SK-N-DZ (cell line): ENCODE measurements around the gene CUX1.
"Not testable (repeated sequence)": the region's sequence is repeated elsewhere in the genome, so short reads cannot be mapped to it uniquely, and the experiment has no call there.

ENCODE experiments used
- DNase-seq: peaks from one replicate; pipeline ENCODE4 v3.0.0-alpha.2; 2015; ENCODE audit warnings: low spot score

CUX1 gene

DNA sequence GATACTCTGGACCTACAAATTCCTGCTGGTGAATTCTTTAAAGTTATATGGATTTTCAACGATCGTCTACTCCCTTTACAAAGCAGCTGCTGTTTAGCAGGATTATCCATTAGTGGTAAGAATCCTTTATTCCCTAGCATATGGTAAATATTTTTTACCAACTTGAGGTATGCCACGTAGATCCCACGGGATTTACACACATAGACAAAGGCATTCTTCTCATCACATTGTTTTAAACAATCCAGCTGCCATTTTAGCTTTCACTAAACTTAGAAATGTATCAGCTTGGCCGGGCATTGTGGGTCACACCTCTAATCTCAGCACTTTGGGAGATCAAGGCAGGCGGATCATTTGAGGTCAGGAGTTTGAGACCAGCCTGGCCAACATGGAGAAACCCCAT is 321.2 kb downstream of the CUX1 start:
- no peak for DNase-seq

DNA sequence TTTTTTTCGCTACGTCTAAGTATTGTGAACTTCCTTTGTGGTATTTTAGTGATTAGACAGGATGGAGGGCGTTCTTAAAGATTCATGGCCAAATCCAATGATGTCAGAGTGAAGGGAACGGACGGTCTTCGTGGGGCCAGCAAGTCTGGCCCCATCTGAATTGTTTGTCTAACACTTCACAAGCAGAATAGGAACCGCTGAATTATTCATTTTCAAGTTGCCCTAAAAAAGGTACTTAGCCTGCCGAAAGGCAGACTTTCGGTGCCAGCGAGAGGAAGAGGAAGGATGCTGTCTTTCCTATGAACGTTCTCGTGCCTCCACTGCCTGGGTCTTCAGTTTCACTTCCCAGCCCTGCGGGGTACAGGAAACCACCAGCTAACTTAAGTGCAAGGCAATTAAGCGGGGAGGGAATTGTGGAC is 323.5 kb downstream of the CUX1 start:
- DNase-seq = no peak

DNA sequence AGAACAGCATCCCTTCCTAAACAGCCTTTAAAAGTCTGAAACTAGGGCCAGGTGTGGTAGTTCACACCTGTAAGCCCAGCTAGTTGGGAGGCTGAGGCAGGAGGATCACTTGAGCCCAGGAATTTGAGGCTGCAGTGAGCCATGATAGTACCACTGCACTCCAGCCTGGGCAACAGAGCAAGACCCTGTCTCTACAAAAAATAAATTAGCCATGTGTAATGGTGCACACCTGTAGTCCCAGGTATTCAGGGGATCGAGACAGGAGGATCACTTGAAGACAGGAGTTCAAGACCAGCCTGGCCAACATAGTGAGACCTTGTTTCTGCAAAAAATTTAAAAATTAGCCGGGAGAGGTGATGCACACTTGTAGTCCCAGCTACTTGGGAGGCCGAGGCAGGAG is 325.0 kb downstream of the CUX1 start:
- not testable (repeated sequence) for DNase-seq

DNA sequence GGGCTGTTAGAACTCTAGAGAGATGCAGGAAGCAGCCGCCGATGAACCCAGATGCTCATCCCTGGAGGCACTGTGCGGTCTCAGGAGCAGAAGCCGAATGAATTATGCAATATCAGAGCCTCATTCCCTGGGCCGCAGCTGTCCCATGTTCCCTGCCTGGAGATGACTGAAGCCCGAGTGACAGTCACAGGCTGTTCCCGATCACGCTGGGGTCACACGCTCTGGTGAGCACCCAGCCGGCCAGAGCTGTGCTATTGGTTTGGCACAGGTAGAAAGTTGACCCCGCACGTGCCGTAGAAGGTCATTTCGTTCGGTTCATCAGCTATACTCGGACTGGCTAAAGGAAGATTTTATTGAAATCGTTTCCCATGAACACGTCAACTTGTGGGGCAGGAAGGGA is 328.7 kb downstream of the CUX1 start:
- no peak for DNase-seq

DNA sequence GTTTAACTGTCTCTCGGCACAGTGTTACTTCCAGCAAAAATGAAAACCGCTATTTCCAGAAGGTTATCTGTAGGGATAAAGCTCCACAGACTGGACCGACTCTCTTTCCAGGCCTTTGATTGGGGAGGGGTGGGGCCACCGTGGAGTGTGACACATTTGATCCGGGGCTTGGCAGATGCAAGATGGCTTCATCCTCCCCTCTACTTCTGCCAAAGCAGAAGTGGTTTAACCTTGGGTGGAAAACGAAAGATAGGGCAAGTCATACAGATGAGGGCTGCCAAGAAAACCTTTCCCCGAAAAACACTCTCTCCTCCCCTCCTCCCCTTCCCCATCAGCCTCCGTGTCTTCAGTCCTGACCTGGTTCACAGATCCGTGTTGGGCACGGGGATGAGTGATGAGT is 329.6 kb downstream of the CUX1 start:
- DNase-seq = no peak

DNA sequence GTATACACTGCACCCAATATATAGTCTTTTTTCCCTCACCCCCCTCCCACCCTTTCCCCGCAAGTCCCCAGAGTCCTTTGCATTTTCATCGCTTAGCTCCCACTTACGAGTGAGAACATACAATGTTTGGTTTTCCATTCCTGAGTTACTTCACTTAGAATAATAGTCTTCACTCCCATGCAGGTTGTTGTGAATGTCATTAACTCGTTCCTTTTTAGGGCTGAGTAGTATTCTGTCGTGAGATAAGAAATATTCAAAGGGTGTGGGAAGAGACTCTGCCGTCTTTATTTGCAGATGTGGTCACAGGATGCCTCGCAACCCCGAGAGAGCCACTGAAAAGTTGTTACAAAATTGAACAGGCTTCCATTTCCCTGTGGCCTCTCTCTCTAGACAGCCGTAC is 331.4 kb downstream of the CUX1 start:
- DNase-seq = no peak

DNA sequence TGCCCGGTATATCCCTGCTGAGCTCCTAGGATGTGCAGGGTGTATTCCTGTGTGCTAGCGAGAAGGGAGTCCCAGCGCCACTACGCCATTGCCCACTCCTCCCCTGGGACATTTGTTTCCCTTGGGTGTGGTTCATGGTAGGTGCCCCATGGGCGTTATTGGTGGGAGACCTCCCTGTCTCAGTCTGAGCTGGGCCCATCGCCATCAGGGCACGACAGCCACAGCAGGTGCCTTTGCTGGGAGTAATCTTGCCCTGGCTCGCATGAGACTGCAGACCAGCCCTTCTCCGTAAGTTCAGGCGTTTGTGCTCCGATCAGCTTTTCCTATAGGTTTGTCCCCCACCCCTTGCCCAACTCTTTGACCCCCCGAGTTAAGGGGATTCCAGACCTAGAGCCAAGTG is 332.0 kb downstream of the CUX1 start:
- no peak for DNase-seq

DNA sequence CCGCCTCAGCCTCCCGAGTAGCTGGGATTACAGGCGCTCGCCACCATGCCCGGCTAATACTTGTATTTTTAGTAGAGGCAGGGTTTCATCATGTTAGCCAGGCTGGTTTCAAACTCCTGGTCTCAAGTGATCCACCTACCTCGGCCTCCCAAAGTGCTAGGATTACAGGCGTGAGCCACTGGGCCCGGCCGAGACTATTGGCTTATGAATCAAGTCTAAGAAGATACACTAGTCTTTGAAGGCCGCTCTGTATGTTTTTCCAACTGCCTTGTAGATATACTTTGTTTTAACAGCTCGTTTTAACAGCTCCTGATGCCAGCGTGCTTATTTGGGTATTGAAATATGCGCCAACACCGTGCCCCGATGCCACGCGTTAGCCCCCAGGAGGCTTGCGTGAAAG is 332.8 kb downstream of the CUX1 start:
- no peak for DNase-seq

DNA sequence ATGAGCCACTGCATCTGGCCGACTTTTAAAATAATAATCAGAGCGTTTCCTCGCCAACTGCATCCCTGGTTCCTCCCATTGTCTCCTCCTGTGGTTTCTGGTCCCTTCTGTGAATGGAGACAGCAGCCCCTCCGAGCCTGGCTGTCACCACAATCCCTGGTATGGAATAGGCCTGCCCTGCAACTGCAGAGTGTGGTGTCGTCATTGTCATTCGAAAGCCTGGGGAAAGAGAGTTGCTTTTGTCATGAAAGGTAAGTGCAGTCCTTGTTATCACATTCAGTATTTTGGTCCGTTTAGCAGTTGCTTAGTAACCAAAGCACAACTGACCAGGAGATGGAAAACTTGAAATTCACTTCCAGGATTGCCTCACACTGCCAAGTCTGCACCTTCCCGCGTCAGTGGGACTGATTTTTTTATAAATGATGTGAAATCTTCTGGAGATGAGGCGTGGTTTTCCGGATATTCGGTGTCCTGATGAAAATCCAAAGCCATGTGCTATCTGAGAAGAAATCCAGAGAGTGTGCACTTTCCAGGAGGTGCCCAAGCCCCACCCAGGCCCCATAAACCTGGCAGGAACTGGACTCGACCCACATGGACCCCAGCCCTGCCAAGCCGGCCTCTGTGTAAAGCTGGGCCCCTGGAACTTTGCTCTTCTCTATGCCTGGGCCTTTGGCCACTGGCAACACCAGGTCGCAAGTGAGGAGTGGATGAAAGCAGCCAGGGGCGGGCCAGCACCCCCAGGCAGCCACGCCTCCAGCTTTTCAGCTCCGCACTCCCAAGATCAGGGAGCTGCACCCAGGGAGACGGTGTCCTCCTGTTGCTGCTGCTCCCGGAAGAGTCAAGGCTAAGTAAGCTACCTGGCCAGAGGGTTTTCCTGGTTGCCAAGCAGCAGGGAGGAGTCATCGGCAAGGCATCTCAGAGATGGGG is 335.5 kb downstream of the CUX1 start:
- DNase-seq = no peak

DNA sequence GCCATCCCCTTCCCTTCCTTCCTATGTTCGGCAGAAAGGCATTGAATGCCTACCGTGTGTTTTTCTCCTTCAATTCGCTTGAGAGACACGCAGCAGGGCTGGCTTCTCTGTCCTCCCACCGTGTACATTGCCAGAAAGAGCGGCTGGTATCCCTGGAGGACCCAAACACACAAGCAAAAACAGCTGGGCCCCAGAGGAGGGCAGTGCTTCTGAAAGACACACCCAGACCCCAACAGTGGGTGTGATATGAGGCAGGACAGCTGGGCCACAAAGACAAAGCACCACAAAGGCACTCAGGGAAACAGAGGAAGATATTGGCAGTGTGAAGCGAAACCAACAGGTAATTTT is 336.1 kb downstream of the CUX1 start:
- no peak for DNase-seq

DNA sequence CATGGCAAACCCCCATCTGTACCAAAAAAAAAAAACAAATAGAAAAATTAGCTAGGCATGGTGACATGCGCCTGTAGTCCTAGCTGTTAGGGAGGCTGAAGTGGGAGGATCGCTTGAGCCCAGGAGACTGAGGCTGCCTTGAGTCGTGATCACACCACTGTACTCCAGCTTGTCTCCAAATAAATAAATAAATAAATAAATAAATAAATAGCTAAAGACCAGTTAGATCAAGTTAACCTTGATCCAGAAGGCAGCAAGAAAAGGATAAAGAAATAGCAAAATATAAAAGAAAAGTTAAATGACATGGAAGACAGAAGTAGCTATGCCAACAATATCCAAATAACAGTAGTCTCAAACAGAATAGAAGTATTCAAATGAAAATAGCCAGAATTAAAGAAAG is 337.0 kb downstream of the CUX1 start:
- DNase-seq = no peak

DNA sequence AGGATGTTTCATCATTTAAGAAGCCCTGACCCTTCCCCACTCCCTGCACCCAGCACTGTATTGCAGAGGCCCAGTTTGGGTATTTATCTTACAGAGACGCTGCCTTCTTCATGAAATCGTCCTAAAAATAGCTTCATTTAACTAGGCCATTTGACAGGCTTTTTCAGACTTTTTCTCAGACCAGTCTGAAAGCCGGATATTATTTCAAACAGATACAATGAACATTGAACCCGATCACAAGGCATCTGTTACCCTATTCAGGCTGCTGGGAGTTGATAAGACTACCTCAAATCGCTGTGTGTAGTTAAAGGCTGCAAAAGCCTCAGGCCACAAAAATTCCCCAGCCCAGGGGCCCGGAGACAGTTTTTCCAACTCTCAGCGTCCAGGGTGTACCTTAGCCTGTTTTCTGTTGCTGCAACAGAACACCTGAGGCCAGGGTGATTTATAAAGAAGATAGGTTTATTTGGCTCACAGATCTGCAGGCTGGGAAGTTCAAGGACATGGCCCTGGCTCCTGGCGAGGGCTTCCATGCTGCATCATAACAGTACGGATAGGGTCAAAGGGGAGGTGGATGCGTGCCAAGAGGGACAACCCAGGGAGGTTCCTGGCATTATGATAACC is 338.5 kb downstream of the CUX1 start:
- no peak for DNase-seq

DNA sequence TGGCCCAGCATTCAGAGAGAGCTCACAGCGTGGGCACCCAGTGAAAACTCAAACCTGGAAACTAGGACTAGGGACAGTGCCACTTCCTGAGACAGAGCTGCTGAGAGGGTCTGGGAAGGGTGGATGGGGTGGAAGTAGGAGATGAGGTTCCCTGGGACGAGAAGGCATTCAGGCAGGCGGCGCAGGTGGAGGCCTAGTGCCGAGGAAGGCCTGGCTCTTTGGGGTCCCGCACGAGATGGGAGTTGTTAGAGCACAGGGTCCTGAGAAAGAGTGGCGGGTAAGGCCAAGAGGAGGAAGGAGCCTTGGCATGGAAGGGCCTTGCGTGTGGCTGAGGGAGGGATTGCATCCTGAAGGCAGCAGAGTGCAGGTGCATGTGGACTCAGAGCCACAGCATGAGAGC is 339.4 kb downstream of the CUX1 start:
- no peak for DNase-seq

DNA sequence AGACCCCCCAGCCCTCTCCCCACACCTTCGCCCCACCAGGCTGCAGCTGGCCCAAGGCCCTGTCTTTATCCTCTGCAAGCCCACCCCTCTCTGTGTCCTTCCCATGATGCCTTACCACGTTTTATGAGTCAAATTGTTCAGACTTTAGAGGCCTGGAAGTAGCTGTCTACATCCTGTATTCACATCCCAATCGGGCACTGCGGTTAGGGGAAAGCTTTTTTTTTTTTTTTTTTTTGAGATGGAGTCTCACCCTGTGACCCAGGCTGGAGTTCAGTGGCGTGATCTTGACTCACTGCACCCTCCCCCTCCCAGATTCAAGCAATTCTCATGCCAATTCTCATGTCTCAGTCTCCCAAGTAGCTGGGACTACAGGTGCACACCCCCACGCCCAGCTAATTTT is 347.7 kb downstream of the CUX1 start:
- DNase-seq = no peak

DNA sequence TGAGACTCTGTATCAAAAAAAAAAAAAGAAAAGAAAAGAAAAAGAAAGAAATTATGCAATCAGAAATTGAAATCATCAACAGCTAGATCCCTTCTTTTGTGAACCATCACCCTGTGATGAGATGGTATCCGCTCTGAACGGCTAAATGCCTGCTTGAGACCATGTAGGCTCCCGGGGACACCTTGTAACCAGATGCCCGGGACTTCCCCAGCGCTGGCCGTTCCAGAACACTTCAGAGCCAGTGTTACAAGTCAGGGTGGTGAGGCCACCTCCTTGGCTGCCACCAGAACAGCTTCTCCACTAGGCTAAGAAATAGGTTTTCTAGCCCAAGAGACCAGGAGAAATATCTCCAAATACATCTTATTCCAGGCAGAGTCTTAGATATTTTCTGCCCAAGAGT is 349.8 kb downstream of the CUX1 start:
- no peak for DNase-seq

DNA sequence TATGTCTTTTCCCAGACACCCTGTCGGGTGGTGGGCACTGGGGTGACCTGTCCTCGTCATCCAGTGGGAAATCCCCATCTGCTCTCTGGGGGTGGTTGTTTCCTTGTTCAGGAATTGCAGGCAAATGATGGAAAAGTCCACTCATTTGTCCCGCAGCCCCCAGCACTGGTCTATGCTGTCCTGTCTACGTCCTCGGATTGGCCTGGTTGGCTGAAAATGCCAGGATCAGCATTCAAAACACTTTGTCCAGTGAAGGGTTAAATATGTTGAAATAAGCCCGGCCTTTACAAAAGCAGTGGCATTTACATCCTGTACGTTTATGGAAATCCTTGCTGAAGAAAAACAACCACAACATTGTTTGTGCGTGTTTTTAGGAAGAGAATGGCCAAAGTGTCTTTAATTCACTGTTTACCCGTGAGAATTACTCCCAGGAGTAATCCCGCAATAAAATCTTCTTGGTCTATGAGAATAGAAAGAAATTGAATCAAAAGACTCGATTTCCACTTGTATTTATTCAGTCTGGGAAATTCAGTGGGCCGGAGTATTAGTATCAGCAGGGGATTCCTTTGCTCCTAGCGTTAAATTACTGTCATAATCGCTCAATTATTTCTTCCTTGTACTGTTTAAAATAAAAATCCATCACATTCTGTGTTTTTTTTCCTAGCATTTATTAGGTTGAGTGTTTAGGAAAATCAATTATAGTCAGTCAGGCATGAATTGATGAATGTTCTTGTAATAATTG is 352.4 kb downstream of the CUX1 start:
- no peak for DNase-seq

DNA sequence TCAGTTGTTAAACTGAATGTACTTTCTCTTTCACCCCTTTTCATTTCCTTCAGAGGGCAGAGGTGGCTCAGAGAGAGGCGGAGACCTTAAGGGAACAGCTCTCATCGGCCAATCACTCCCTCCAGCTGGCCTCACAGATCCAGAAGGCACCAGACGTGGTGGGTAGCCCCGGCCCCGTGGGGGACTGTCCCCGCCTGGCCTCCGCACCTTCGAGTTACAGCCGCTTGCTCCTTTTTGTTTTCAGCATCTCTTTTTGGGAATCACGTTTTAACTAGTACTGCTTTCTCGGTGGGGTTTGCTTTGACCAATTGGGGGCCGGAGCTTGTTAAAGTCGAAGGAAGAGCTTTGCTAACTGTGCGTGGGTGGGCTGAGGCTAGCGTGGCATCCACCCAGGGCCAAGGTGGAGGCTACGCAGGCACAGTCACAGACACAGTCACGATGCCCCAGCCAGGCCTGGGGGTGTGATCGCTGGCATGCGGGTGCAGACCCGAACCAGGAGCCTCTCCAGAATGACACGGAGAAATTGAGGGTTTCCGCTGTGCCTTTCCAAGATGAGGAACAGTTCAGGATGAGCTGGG is 353.1 kb downstream of the CUX1 start:
- no peak for DNase-seq

DNA sequence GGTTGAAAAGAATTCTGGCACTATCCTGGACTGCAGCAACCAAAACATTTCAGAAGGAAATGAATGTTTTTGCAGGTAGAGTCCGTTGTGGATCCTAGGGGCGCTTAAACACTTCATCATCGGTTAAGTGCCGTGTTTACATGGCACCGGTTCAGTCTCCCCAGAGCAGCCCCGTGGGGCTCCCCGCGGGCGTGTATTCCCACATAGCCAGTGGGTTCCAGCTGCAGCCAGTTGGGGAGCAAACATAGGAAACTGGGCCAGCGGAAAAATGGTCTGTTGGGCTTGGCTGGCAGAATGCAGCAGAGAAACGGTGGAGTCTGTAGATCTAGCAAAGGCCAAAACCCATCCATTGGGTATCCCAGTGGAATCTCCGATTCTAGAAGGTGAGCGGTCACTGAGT is 356.2 kb downstream of the CUX1 start:
- DNase-seq = no peak

DNA sequence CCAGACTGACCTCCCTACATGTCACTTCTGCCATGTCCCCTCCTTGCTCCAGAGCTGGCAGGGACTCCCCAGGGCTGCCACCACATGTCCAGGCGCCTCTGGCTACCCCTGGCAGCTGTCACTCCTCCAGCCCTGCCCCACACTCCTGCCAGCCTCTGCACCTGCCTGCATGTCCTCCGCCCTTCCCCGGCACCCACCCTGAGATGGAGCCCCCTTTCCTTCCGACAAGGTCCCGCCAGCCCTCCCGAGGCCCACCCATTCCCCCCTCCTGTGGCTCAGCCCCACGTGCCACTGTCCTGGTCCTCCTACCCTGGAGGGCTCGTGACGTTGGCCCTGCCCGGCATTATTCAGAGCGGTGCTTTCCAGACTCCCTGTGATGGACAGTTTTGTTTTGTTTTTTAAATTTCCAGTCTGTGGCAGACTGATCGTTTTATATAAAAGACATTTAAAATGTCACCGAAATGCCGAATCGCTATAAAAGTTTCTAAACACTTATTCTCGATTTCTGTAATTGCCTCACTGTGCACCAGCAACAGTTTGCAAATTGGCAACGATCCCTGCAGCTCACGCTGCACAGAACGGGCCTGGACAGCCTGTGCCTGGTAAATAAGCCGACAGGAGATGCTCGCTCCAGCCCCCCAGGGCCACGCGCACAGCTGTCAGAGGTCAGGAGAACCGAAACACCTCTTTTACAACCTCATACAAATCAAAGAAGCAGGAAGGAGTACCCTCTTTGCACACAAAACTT is 358.2 kb downstream of the CUX1 start:
- no peak for DNase-seq

DNA sequence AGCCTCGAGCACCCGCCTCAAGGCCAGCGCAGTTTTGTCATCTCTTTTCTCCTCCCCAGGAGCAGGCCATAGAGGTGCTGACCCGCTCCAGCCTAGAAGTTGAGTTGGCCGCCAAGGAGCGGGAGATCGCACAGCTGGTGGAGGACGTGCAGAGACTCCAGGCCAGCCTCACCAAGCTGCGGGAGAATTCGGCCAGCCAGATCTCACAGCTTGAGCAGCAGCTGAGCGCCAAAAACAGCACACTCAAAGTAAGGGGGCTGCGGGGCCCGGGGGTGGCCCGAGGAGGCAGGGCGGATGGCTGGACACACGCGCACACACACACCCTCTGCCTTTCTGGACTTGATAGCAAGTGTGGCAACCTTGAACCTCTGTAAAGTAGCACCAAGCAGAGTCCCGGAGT is 361.0 kb downstream of the CUX1 start:
- no peak for DNase-seq

DNA sequence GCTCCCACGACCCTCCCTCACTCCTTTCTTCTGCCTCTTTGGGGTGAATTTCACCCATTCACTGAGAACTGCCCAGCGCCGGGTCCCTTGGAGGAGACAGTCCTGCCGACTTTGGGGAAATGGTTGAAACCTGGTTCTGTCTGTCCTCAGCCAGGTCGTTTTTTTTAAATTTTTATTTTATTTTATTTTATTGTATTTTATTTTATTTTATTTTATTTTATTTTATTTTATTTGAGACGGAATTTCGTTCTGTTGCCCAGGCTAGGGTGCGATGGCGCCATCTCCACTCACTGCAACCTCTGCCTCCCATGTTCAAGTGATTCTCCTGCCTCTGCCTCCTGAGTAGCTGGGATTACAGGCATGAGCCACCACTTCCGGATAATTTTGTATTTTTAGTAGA is 363.3 kb downstream of the CUX1 start:
- DNase-seq = no peak

DNA sequence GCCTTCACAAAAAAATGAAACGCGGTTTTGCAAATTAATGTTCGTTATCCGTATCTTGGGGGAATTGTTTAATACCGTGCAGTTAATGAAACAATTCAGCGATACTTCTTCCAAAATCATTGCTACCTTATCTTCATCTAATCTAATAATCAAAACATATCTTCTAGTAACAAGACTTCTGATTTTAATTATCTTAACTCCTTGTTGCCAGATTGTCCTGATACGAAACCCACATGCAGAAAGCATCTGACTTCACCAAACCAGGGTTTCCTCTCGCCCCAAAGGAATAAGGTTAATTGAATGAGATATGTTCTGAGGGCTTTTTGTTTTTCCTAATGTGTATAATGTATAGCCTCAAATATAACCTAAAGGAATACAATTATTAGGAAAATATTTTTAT is 364.1 kb downstream of the CUX1 start:
- DNase-seq = no peak
